Measurements from ENCODE around the gene PATL1.
"Not testable (repeated sequence)": the region's sequence is repeated elsewhere in the genome, so short reads cannot be mapped to it uniquely, and the experiment has no call there.

PATL1 gene

GRCh38 chr11:59706518-59707285, 37.9 kb upstream of the PATL1 start:
- no peak for TF ChIP-seq CTCF (IDR thresholded peaks at IDR 0.05; ENCODE audit: extremely low read depth, insufficient read depth, missing control alignments)
- no peak for DNase-seq (ENCODE audit: low spot score)
- in situ Hi-C loops (cut with MboI; ENCODE audit: low pct_unique_long_range_greater_than_20kb, low sequenced_read_pairs, unreplicated experiment), result no loop called here

- TF ChIP-seq CTCF (IDR thresholded peaks at IDR 0.05; ENCODE audit: extremely low read depth, insufficient read depth, missing control alignments), result no peak
- in situ Hi-C loops (cut with MboI; ENCODE audit: low pct_unique_long_range_greater_than_20kb, low sequenced_read_pairs, unreplicated experiment), result no loop called here
- no peak for DNase-seq (ENCODE audit: low spot score)
Observed at GRCh38 chr11:59705294-59705693, 36.5 kb upstream of the PATL1 start.

- DNase-seq (ENCODE audit: low spot score); in situ Hi-C loops (cut with MboI; ENCODE audit: low pct_unique_long_range_greater_than_20kb, low sequenced_read_pairs, unreplicated experiment): not testable (repeated sequence)
Observed at GRCh38 chr11:59703515-59703914, 34.7 kb upstream of the PATL1 start.

- in situ Hi-C loops (cut with MboI; ENCODE audit: low pct_unique_long_range_greater_than_20kb, low sequenced_read_pairs, unreplicated experiment); DNase-seq (ENCODE audit: low spot score): not testable (repeated sequence)
Observed at GRCh38 chr11:59700157-59700556, 31.3 kb upstream of the PATL1 start.

GRCh38 chr11:59698506-59698905, 29.7 kb upstream of the PATL1 start:
- DNase-seq (ENCODE audit: low spot score), result no peak
- TF ChIP-seq CTCF (IDR thresholded peaks at IDR 0.05; ENCODE audit: extremely low read depth, insufficient read depth, missing control alignments), result no peak
- in situ Hi-C loops (cut with MboI; ENCODE audit: low pct_unique_long_range_greater_than_20kb, low sequenced_read_pairs, unreplicated experiment), result no loop called here

GRCh38 chr11:59692915-59693314, 24.1 kb upstream of the PATL1 start:
- TF ChIP-seq CTCF (IDR thresholded peaks at IDR 0.05; ENCODE audit: extremely low read depth, insufficient read depth, missing control alignments), result no peak
- in situ Hi-C loops (cut with MboI; ENCODE audit: low pct_unique_long_range_greater_than_20kb, low sequenced_read_pairs, unreplicated experiment), result no loop called here
- no peak for DNase-seq (ENCODE audit: low spot score)

- DNase-seq (ENCODE audit: low spot score), result no peak
- no peak for TF ChIP-seq CTCF (IDR thresholded peaks at IDR 0.05; ENCODE audit: extremely low read depth, insufficient read depth, missing control alignments)
- in situ Hi-C loops (cut with MboI; ENCODE audit: low pct_unique_long_range_greater_than_20kb, low sequenced_read_pairs, unreplicated experiment), result no loop called here
Observed at GRCh38 chr11:59691156-59691555, 22.3 kb upstream of the PATL1 start.

- in situ Hi-C loops (cut with MboI; ENCODE audit: low pct_unique_long_range_greater_than_20kb, low sequenced_read_pairs, unreplicated experiment), result no loop called here
Observed at GRCh38 chr11:59689015-59689414, 20.2 kb upstream of the PATL1 start.

GRCh38 chr11:59681260-59681725, 12.5 kb upstream of the PATL1 start:
- in situ Hi-C loops (cut with MboI; ENCODE audit: low pct_unique_long_range_greater_than_20kb, low sequenced_read_pairs, unreplicated experiment); DNase-seq (ENCODE audit: low spot score): not testable (repeated sequence)

More at GRCh38 chr11:59689015-59689414, 20.2 kb upstream of the PATL1 start:
- no peak for TF ChIP-seq CTCF (IDR thresholded peaks at IDR 0.05; ENCODE audit: extremely low read depth, insufficient read depth, missing control alignments)
- DNase-seq (ENCODE audit: low spot score), result no peak

All from GM13977 (cell line).